HepG2 (cell line): Measurements from ENCODE around the gene E2F1. TPM values are rescaled to one million over a fixed set of nuclear protein-coding genes. Genes with fewer than 3 reads are reported as not detected.

Experiments used
- BRD4 ChIP-seq: sonication (generic); formaldehyde crosslinking; IDR thresholded peaks from 2 replicates; pipeline ENCODE4 v1.4.0; 2020; ENCODE audit warnings: missing genetic modification reagents
- CBFB ChIP-seq: sonication (generic); formaldehyde crosslinking; IDR thresholded peaks from 2 replicates; pipeline ENCODE4 v1.4.0; 2020; ENCODE audit warnings: missing genetic modification reagents
- CREM ChIP-seq, 2 experiments: sonication (generic) in 1 of 2; formaldehyde crosslinking in 1 of 2; IDR thresholded peaks; 2 replicates each; pipeline versions ENCODE4 v1.4.0 to v1.6.1; 2016 to 2020; ENCODE audit warnings: antibody characterized with exemption in 1 of 2, mild to moderate bottlenecking in 1 of 2, missing genetic modification reagents in 1 of 2
- EHMT2 ChIP-seq: fragments of 200-600 bp; sonication (generic); IDR thresholded peaks from 2 replicates; pipeline ENCODE4 v1.7.0; 2017; ENCODE audit warnings: antibody characterized with exemption, low read depth, low read length, borderline replicate concordance
- HDAC2 ChIP-seq: sonication (generic); formaldehyde crosslinking; IDR thresholded peaks from 2 replicates; pipeline ENCODE4 v1.4.0; 2020; ENCODE audit warnings: missing genetic modification reagents
- KIAA2018 ChIP-seq: sonication (generic); formaldehyde crosslinking; IDR thresholded peaks from 2 replicates; pipeline ENCODE4 v1.5.0; 2020; ENCODE audit warnings: mild to moderate bottlenecking, missing genetic modification reagents, borderline replicate concordance
- KLF6 ChIP-seq: IDR thresholded peaks from 2 replicates; pipeline ENCODE4 v1.8.0; 2016; ENCODE audit warnings: missing biosample characterization, missing genetic modification reagents
- PRMT3 ChIP-seq: sonication (generic); formaldehyde crosslinking; IDR thresholded peaks from 2 replicates; pipeline ENCODE4 v1.8.1; 2022; ENCODE audit warnings: low read depth, mild to moderate bottlenecking, moderate library complexity, missing genetic modification reagents, borderline replicate concordance
- REST ChIP-seq, 2 experiments: IDR thresholded peaks; 2 replicates each; pipeline ENCODE4 v1.6.1; 2011 to 2012; ENCODE audit warnings: low read length in 2 of 2, borderline replicate concordance in 1 of 2, low read depth in 1 of 2, mild to moderate bottlenecking in 1 of 2, moderate library complexity in 1 of 2
- SALL2 ChIP-seq: sonication (generic); formaldehyde crosslinking; IDR thresholded peaks from 2 replicates; pipeline ENCODE4 v1.8.1; 2023; ENCODE audit warnings: mild to moderate bottlenecking, missing genetic modification reagents, inconsistent platforms
- THAP8 ChIP-seq: sonication (generic); formaldehyde crosslinking; IDR thresholded peaks from 2 replicates; pipeline ENCODE4 v1.5.1; 2020; ENCODE audit warnings: missing genetic modification reagents, mild to moderate bottlenecking, borderline replicate concordance
- ZFP36L2 ChIP-seq: sonication (generic); formaldehyde crosslinking; IDR thresholded peaks from 2 replicates; pipeline ENCODE4 v1.4.0; 2020; ENCODE audit warnings: missing genetic modification reagents
- ZFYVE20 ChIP-seq: sonication (generic); formaldehyde crosslinking; IDR thresholded peaks from 2 replicates; pipeline ENCODE4 v1.8.0; 2023; ENCODE audit warnings: low read depth, mild to moderate bottlenecking, moderate library complexity, missing genetic modification reagents, borderline replicate concordance
- ZNF343 ChIP-seq: sonication (generic); formaldehyde crosslinking; IDR thresholded peaks from 2 replicates; pipeline ENCODE4 v1.4.0; 2020; ENCODE audit warnings: mild to moderate bottlenecking, missing genetic modification reagents
- ZNF564 ChIP-seq: sonication (generic); formaldehyde crosslinking; IDR thresholded peaks from 2 replicates; pipeline ENCODE4 v1.8.1; 2023; ENCODE audit warnings: mild to moderate bottlenecking, missing genetic modification reagents
- polyA plus RNA-seq, 8 experiments: library from polyadenylated mRNA; depleted of rRNA in 3 of 8; stranded (reverse) in 7 of 8; unstranded in 1 of 8; fragments of >200 nt; fragmentation: Illumina TruSeq in 4 of 8; extraction: Trizol in 4 of 8; gene quantifications; 2 replicates each; pipeline versions ENCODE4 v1.2.1 to v1.2.3, GENCODE V29; 2011 to 2016; ENCODE audit warnings: low read depth in 4 of 8, missing spikeins in 1 of 8, mixed read lengths in 1 of 8; ENCODE audit not compliant: insufficient read depth in 1 of 8
- total RNA-seq, 5 experiments: library from RNA; depleted of rRNA; stranded (reverse); fragments of >200 nt; fragmentation: Illumina TruSeq; extraction: Trizol; gene quantifications; 2 replicates each; pipeline ENCODE4 v1.2.3, GENCODE V29; 2016; ENCODE audit warnings: low read depth in 1 of 5

Gene E2F1
- total and polyA plus RNA-seq, 2 of the 13 experiments (the other 11 are each of a cell fraction or from before 2014, with no cell fraction given), result 25.5 to 39.4 TPM

- TF ChIP-seq THAP8 (CRISPR knock-in tag), result peak; percentile 93; the same call in 1 of the 2 replicates
- 0 out of 2 replicates have a peak, but pooled peaks have one; percentile 6 for TF ChIP-seq ZFP36L2 (CRISPR knock-in tag)
- no peak for TF ChIP-seq ZFYVE20 (CRISPR knock-in tag)
- no peak for TF ChIP-seq CREM (IDR thresholded peaks at IDR 0.05)
- TF ChIP-seq CREM (CRISPR knock-in tag; IDR thresholded peaks at IDR 0.05), result no peak
- no peak; the same call in none of the 2 replicates for TF ChIP-seq CBFB (CRISPR knock-in tag)
- peak in 1 of 2 experiments; percentile 21; a peak in 1 of 4 replicates for TF ChIP-seq REST (IDR thresholded peaks at IDR 0.05; ENCODE audit: borderline replicate concordance in 1 of 2, low read depth in 1 of 2, low read length in 2 of 2)
- TF ChIP-seq ZNF564 (CRISPR knock-in tag), result peak; percentile 77
- TF ChIP-seq HDAC2, result peak; percentile 63; the same call in 1 of the 2 replicates
- TF ChIP-seq PRMT3 (CRISPR knock-in tag), result peak; percentile 98
- peak; percentile 68; the same call in 1 of the 2 replicates for TF ChIP-seq KIAA2018
- no peak for TF ChIP-seq EHMT2
- TF ChIP-seq KLF6 (CRISPR knock-in tag), result peak; percentile 96
- TF ChIP-seq ZNF343 (CRISPR knock-in tag), result peak; percentile 93
- TF ChIP-seq BRD4 (CRISPR knock-in tag), result peak; percentile 71
- peak; percentile 87 for TF ChIP-seq SALL2
Measured at GRCh38 chr20:33663161-33664084, 22.8 kb downstream of the E2F1 start (continued).
